K562 (cell line): ENCODE results near the gene VDAC1. TPM values are rescaled to one million over a fixed set of nuclear protein-coding genes. Genes with fewer than 3 reads are reported as not detected.

Source experiments
- ATAC-seq: fragments of 200-7000 bp; cut with Tn5 transposase; 3 replicates; pipeline ENCODE4 v1.9.1; 2020; ENCODE audit warnings: moderate library complexity
- BruUV-seq: library from RNA; stranded (reverse); fragments of 400-500 nt; replicated peaks from 2 replicates; lab custom pipeline; 2021; lab: Mats Ljungman, UMichigan
- CTCF ChIA-PET: fragments of 300-600 bp; formaldehyde crosslinking; extraction: SDS; loops from one replicate; lab custom pipeline; 2021; ENCODE audit warnings: low intra/inter-chr PET ratio; lab: Yijun Ruan, JAX
- POLR2A ChIA-PET: fragments of 300-600, 350-650 bp; sonication (Branson Sonifier 250); formaldehyde crosslinking; extraction: SDS; loops from one replicate; lab custom pipeline; 2021; ENCODE audit warnings: antibody characterized with exemption, inconsistent platforms; lab: Yijun Ruan, JAX
- DNase-seq, 4 experiments: peaks; one replicate each; pipeline versions ENCODE4 v3.0.0 to v3.0.0-alpha.2; 2011 to 2018; ENCODE audit warnings: low spot score in 3 of 4, mixed read lengths in 3 of 4; ENCODE audit errors: extremely low read depth in 1 of 4
- FAIRE-seq: peaks from 2 replicates; lab custom pipeline; 2011; peaks lifted over from hg19 to GRCh38; lab: Jason Lieb, UNC
- H2AFZ ChIP-seq: 2 replicates; pipeline ENCODE4 v1.6.0; 2011; ENCODE audit warnings: low read depth, low read length, control low read depth, inconsistent platforms
- H3K27ac ChIP-seq: fragments of 200-600 bp; 3 replicates; pipeline ENCODE4 v1.8.0; 2011; ENCODE audit warnings: low read depth, mild to moderate bottlenecking, control low read depth, inconsistent platforms, low read length, moderate library complexity, mixed read lengths; ENCODE audit errors: extremely low read depth
- H3K27me3 ChIP-seq, 2 experiments: fragments of 300-600 bp in 1 of 2; 2 replicates in 1 of 2; 3 replicates in 1 of 2; pipeline versions ENCODE4 v1.6.0 to v1.8.0; 2011; ENCODE audit warnings: inconsistent platforms in 2 of 2, low read length in 2 of 2, mild to moderate bottlenecking in 1 of 2, mixed read lengths in 1 of 2, moderate library complexity in 1 of 2; ENCODE audit not compliant: control insufficient read depth in 2 of 2, insufficient read depth in 2 of 2
- H3K36me3 ChIP-seq: fragments of 300-600 bp; 3 replicates; pipeline ENCODE4 v1.8.0; 2011; ENCODE audit warnings: mild to moderate bottlenecking, low read length, inconsistent platforms; ENCODE audit not compliant: control insufficient read depth, insufficient read depth
- H3K4me1 ChIP-seq, 2 experiments: fragments of 200-600 bp in 1 of 2; replicated peaks in 1 of 2; 2 replicates in 1 of 2; 3 replicates in 1 of 2; pipeline versions ENCODE4 v1.5.1 to v1.8.0; 2011; ENCODE audit warnings: inconsistent platforms in 2 of 2, low read length in 2 of 2, mild to moderate bottlenecking in 1 of 2, mixed read lengths in 1 of 2, moderate library complexity in 1 of 2; ENCODE audit not compliant: control insufficient read depth in 2 of 2, insufficient read depth in 2 of 2
- H3K4me2 ChIP-seq: 2 replicates; pipeline ENCODE4 v1.6.1; 2011; ENCODE audit warnings: low read length, control low read depth, inconsistent platforms, mixed read lengths; ENCODE audit not compliant: insufficient read depth
- H3K4me3 ChIP-seq: fragments of 200-600 bp; sonication (generic), shearing (Covaris generic); 2 replicates; pipeline ENCODE4 v1.5.1; 2016; ENCODE audit warnings: control low read depth, inconsistent platforms
- H3K79me2 ChIP-seq: fragments of 200-600 bp; 3 replicates; pipeline ENCODE4 v1.8.0; 2011; ENCODE audit warnings: low read length, inconsistent platforms; ENCODE audit not compliant: control insufficient read depth, insufficient read depth
- H3K9ac ChIP-seq, 2 experiments: 2 replicates each; pipeline versions ENCODE4 v1.6.0 to v1.6.1; 2011; ENCODE audit warnings: low read depth in 2 of 2, low read length in 2 of 2, control low read depth in 1 of 2, inconsistent platforms in 1 of 2, mild to moderate bottlenecking in 1 of 2, mixed read lengths in 1 of 2; ENCODE audit not compliant: insufficient read depth in 1 of 2
- H3K9me1 ChIP-seq: one replicate; pipeline ENCODE4 v1.6.0; 2011; ENCODE audit warnings: inconsistent platforms, mild to moderate bottlenecking, low read length, moderate library complexity; ENCODE audit not compliant: control insufficient read depth, insufficient read depth
- H3K9me3 ChIP-seq: replicated peaks from 2 replicates; pipeline ENCODE4 v1.5.1; 2011; ENCODE audit warnings: low read depth, low read length, inconsistent platforms; ENCODE audit not compliant: control insufficient read depth, insufficient read depth
- H4K20me1 ChIP-seq: replicated peaks from 2 replicates; pipeline ENCODE4 v1.6.1; 2011; ENCODE audit warnings: low read length, inconsistent platforms, mixed read lengths; ENCODE audit not compliant: control insufficient read depth, insufficient read depth
- C11orf30 ChIP-seq: fragments of 450-650 bp; IDR thresholded peaks from 2 replicates; pipeline ENCODE4 v1.6.1; 2016; ENCODE audit warnings: low read depth, mild to moderate bottlenecking
- CTCFL ChIP-seq: IDR thresholded peaks from 2 replicates; pipeline ENCODE4 v1.6.1; 2011; ENCODE audit warnings: borderline replicate concordance, low read depth, mild to moderate bottlenecking, moderate library complexity, low read length; ENCODE audit not compliant: insufficient read depth, poor library complexity, severe bottlenecking
- NFRKB ChIP-seq: fragments of 450-650 bp; IDR thresholded peaks from 2 replicates; pipeline ENCODE4 v1.6.1; 2016; ENCODE audit warnings: low read depth
- TRIM28 ChIP-seq: fragments of 450-650 bp; IDR thresholded peaks from 2 replicates; pipeline ENCODE4 v1.6.1; 2017
- ZBTB11 ChIP-seq, 3 experiments: fragments of 200-800 bp in 1 of 3; fragments of 250-450 bp in 1 of 3; fragments of 450-650 bp in 1 of 3; sonication (Bioruptor Pico) in 1 of 3; sonication (Bioruptor generic) in 1 of 3; formaldehyde crosslinking in 1 of 3; IDR thresholded peaks; 2 replicates each; pipeline versions ENCODE4 v1.6.1 to v1.8.0; 2016 to 2022; ENCODE audit warnings: mild to moderate bottlenecking in 2 of 3, missing genetic modification characterization in 2 of 3, missing compliant biosample characterization in 1 of 3, moderate library complexity in 1 of 3
- ZNF316 ChIP-seq: fragments of 450-650 bp; IDR thresholded peaks from 2 replicates; pipeline ENCODE4 v1.6.1; 2016
- WGBS: fragments of 100-300 bp; shearing (Covaris generic); methylation state at CpG from one replicate; pipeline ENCODE4 v1.1.6; 2016; ENCODE audit warnings: low coverage, mixed read lengths; ENCODE audit not compliant: insufficient coverage; ENCODE audit errors: missing lambda C conversion rate; 5-methylcytosine and 5-hydroxymethylcytosine counted together
- in situ Hi-C: fragments of 300-500 bp; cut with MboI; formaldehyde crosslinking; loops from 4 replicates; pipeline ENCODE4 v1.15.0; 2018; ENCODE audit warnings: inconsistent platforms, mixed read lengths
- intact Hi-C: fragments of 100-400 bp; cut with micrococcal nuclease; formaldehyde crosslinking; loops from 2 replicates; pipeline ENCODE4 v1.14.2; 2022
- polyA plus RNA-seq, 8 experiments: library from polyadenylated mRNA; depleted of rRNA in 4 of 8; stranded (reverse) in 5 of 8; unstranded in 3 of 8; fragments of >200 nt; fragmentation: Nextera tagmentation in 2 of 8; fragmentation: Illumina TruSeq in 1 of 8; extraction: Ambion mirVana in 2 of 8; extraction: Trizol in 1 of 8; gene quantifications; 2 replicates each; pipeline versions ENCODE4 v1.2.1 to v1.2.3, GENCODE V29; 2011 to 2014; ENCODE audit warnings: inconsistent platforms in 1 of 8, missing spikeins in 1 of 8
- total RNA-seq, 7 experiments: library from RNA; depleted of rRNA in 6 of 7; stranded (reverse); fragments of >200 nt in 6 of 7; fragmentation: Illumina TruSeq in 2 of 7; extraction: Trizol in 2 of 7; gene quantifications; 2 replicates each; pipeline versions ENCODE4 v1.2.1 to v1.2.3, GENCODE V29; 2011 to 2021; ENCODE audit warnings: low replicate concordance in 1 of 7

VDAC1 gene
- total and polyA plus RNA-seq, 9 of the 15 experiments (the other 6 are each of a cell fraction or from before 2014, with no cell fraction given) = 168 to 366 (median 293) TPM

GRCh38 chr5:133967124-133967523, 37.7 kb downstream of the VDAC1 start (continued):
- TF ChIP-seq ZBTB11 (CRISPR knock-in tag; IDR thresholded peaks at IDR 0.05) = no peak
- TF ChIP-seq NFRKB = no peak

GRCh38 chr5:133966090-133966489, 38.7 kb downstream of the VDAC1 start:
- Histone ChIP-seq H3K4me2 (no peak overlapping the region), H3K79me2 (peaks cover 74% of the 10 kb centered on the region), H3K27me3 (no peaks in the 10 kb centered on the region), H3K9me1 (no peaks in the 10 kb centered on the region), H3K9ac (no peak overlapping the region), H3K4me1 (peaks cover 7 to 24% of the 10 kb centered on the region in 2 experiments), H3K9me3 (no peaks in the 10 kb centered on the region), H4K20me1 (no peaks in the 10 kb centered on the region), H3K4me3 (no peak overlapping the region), H2AFZ (no peak overlapping the region), H3K27ac (no peak overlapping the region), H3K36me3 (peaks cover 13% of the 10 kb centered on the region; the same call in 2 of the 3 replicates)
- in situ Hi-C loops = no loop called here
- intact Hi-C loops = no loop called here
- TF ChIP-seq CTCFL = no peak
- TF ChIP-seq ZNF316 = peak; percentile 65
- TF ChIP-seq TRIM28 = no peak
- peak; percentile 52; the same call in 1 of the 2 replicates for TF ChIP-seq C11orf30
- ChIA-PET CTCF (no interaction called here), POLR2A (interaction anchor here (1.0 kb wide), 1 partner anchor 12 kb away, joined by 4 read pairs; no protein-coding TSS in a partner anchor)
- WGBS = 94% methylated on average over 9 of the region's 10 CpGs
- BruUV-seq = no TSS peak
- no peak for DNase-seq
- no peak for ATAC-seq
- FAIRE-seq = no peak
